Trophoblast cell (in vitro differentiated cells and primary cell): ENCODE data around the gene TOX4.
A peak's percentile ranks its signal among the peaks of the same experiment; 100 is the strongest.

Experiments
- DNase-seq, 2 donors: peaks; one replicate each; pipeline ENCODE4 v3.0.0-alpha.2; 2016
- H2AFZ ChIP-seq: 2 replicates; pipeline ENCODE4 v1.6.1; 2013; ENCODE audit warnings: low read length, moderate library complexity, mild to moderate bottlenecking; ENCODE audit not compliant: insufficient read depth, poor library complexity
- H2AK5ac ChIP-seq: 2 replicates; pipeline ENCODE4 v1.6.1; 2013; ENCODE audit warnings: mild to moderate bottlenecking, low read length
- H2BK120ac ChIP-seq: 2 replicates; pipeline ENCODE4 v1.6.1; 2013; ENCODE audit warnings: low read length, mild to moderate bottlenecking, moderate library complexity; ENCODE audit not compliant: insufficient read depth, poor library complexity
- H2BK12ac ChIP-seq: 2 replicates; pipeline ENCODE4 v1.6.1; 2013; ENCODE audit warnings: mild to moderate bottlenecking, low read length, moderate library complexity
- H2BK5ac ChIP-seq: 2 replicates; pipeline ENCODE4 v1.6.1; 2013; ENCODE audit warnings: low read length, low read depth, moderate library complexity, mild to moderate bottlenecking; ENCODE audit not compliant: poor library complexity
- H3K14ac ChIP-seq: 2 replicates; pipeline ENCODE4 v1.6.1; 2013; ENCODE audit warnings: mild to moderate bottlenecking, low read length
- H3K18ac ChIP-seq: 2 replicates; pipeline ENCODE4 v1.6.1; 2013; ENCODE audit warnings: mild to moderate bottlenecking, low read length
- H3K23ac ChIP-seq: 2 replicates; pipeline ENCODE4 v1.6.1; 2013; ENCODE audit warnings: low read length
- H3K27ac ChIP-seq: 2 replicates; pipeline ENCODE4 v1.5.1; 2013; ENCODE audit warnings: low read depth, mild to moderate bottlenecking, inconsistent platforms, low read length, moderate library complexity
- H3K27me3 ChIP-seq: 2 replicates; pipeline ENCODE4 v1.6.1; 2013; ENCODE audit warnings: inconsistent platforms, mild to moderate bottlenecking, low read length, moderate library complexity; ENCODE audit not compliant: insufficient read depth
- H3K36me3 ChIP-seq, 2 experiments: 1 replicate in 1 of 2; 2 replicates in 1 of 2; pipeline ENCODE4 v1.6.1; 2013; ENCODE audit warnings: low read length in 2 of 2, mild to moderate bottlenecking in 2 of 2, moderate library complexity in 1 of 2; ENCODE audit not compliant: insufficient read depth in 2 of 2, control insufficient read depth in 1 of 2
- H3K4ac ChIP-seq: 2 replicates; pipeline ENCODE4 v1.6.1; 2013; ENCODE audit warnings: low read depth, mild to moderate bottlenecking, low read length, moderate library complexity
- H3K4me1 ChIP-seq, 2 experiments: 1 replicate in 1 of 2; 2 replicates in 1 of 2; pipeline ENCODE4 v1.6.1; 2013; ENCODE audit warnings: low read length in 2 of 2, mild to moderate bottlenecking in 2 of 2, moderate library complexity in 1 of 2; ENCODE audit not compliant: insufficient read depth in 2 of 2, control insufficient read depth in 1 of 2
- H3K4me2 ChIP-seq: 2 replicates; pipeline ENCODE4 v1.6.1; 2013; ENCODE audit warnings: inconsistent platforms, mild to moderate bottlenecking, low read length, moderate library complexity
- H3K4me3 ChIP-seq: 2 replicates; pipeline ENCODE4 v1.5.1; 2013; ENCODE audit warnings: mild to moderate bottlenecking, low read depth, low read length, inconsistent platforms
- H3K79me1 ChIP-seq: one replicate; pipeline ENCODE4 v1.6.1; 2013; ENCODE audit warnings: low read length
- H3K79me2 ChIP-seq: 2 replicates; pipeline ENCODE4 v1.6.1; 2013; ENCODE audit warnings: low read length, mild to moderate bottlenecking; ENCODE audit not compliant: control insufficient read depth, insufficient read depth, poor library complexity
- H3K9ac ChIP-seq: 2 replicates; pipeline ENCODE4 v1.6.1; 2013; ENCODE audit warnings: mild to moderate bottlenecking, low read length
- H3K9me3 ChIP-seq: 2 replicates; pipeline ENCODE4 v1.6.1; 2013; ENCODE audit warnings: low read depth, mild to moderate bottlenecking, control low read depth, inconsistent platforms, low read length; ENCODE audit not compliant: insufficient read depth
- H4K12ac ChIP-seq: 2 replicates; pipeline ENCODE4 v1.6.1; 2013; ENCODE audit warnings: low read depth, mild to moderate bottlenecking, low read length, moderate library complexity
- H4K8ac ChIP-seq: 2 replicates; pipeline ENCODE4 v1.6.1; 2013; ENCODE audit warnings: low read depth, mild to moderate bottlenecking, low read length, moderate library complexity
- H4K91ac ChIP-seq: one replicate; pipeline ENCODE4 v1.6.1; 2013; ENCODE audit warnings: low read depth, mild to moderate bottlenecking, low read length, moderate library complexity
- WGBS: extraction: QIAGEN DNeasy Blood & Tissue Kit; methylation state at CpG from one replicate; pipeline ENCODE4 v1.1.7; 2013; ENCODE audit warnings: missing lambda C conversion rate; ENCODE audit not compliant: insufficient read length, insufficient coverage; ENCODE audit errors: extremely low coverage; 5-methylcytosine and 5-hydroxymethylcytosine counted together

TOX4 gene

DNA sequence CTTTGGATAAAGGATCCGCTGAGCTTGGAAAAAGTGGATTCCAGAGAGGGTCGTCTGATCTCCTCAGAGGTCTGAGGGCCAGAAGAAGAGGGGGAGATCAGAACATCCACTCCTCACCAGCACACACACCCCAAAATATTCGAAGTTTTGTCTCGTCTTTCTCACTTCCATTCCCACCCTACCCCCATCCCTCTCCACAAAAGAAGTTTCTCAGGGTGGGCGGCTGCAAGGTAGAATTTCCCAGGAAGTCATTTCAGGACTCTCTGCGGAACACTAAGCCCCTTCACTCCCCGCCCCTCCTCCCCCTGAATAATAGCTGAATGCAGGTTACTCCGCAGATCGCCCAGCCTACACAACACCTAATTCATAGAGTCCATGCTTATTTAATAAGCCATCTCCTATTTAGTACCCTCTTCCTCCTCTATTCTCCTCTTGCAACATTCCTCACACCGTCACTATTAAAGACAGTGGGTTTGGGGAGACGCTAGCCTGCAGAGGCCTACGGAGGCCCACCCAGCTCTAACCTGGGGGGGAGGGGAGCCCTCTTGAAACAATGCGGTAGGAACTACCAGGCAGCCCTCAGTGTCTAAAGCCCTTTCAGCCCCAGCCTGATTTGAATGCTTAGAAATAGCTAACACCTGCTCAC lies 49.8 kb downstream of the TOX4 start:
- no peak overlapping the region for H3K27ac ChIP-seq
- H3K23ac ChIP-seq = no peak overlapping the region
- no peak overlapping the region for H3K14ac ChIP-seq
- no peaks in the 10 kb centered on the region for H3K79me1 ChIP-seq
- H4K8ac ChIP-seq = no peak overlapping the region
- H2BK12ac ChIP-seq = no peak overlapping the region
- H2AK5ac ChIP-seq = no peak overlapping the region
- no peaks in the 10 kb centered on the region for H3K27me3 ChIP-seq
- H2AFZ ChIP-seq = peak overlapping the region; percentile 37
- H3K4me2 ChIP-seq = peak overlapping the region; percentile 84
- H4K12ac ChIP-seq = no peak overlapping the region
- H3K79me2 ChIP-seq = peaks cover 1% of the 10 kb centered on the region
- no peak overlapping the region for H4K91ac ChIP-seq
- no peak overlapping the region for H2BK120ac ChIP-seq
- H3K18ac ChIP-seq = no peak overlapping the region
- H3K4me1 ChIP-seq = peaks cover 5 to 8% of the 10 kb centered on the region in 2 experiments
- no peak for DNase-seq
- H3K36me3 ChIP-seq = peaks cover 4 to 8% of the 10 kb centered on the region in 2 experiments
- no peak overlapping the region for H3K4ac ChIP-seq
- no peak overlapping the region for H3K4me3 ChIP-seq
- no CpG with 5 or more reads among the region's 13 CpGs for WGBS
- no peak overlapping the region for H3K9ac ChIP-seq
- H2BK5ac ChIP-seq = no peak overlapping the region
- H3K9me3 ChIP-seq = peaks cover 1% of the 10 kb centered on the region

DNA sequence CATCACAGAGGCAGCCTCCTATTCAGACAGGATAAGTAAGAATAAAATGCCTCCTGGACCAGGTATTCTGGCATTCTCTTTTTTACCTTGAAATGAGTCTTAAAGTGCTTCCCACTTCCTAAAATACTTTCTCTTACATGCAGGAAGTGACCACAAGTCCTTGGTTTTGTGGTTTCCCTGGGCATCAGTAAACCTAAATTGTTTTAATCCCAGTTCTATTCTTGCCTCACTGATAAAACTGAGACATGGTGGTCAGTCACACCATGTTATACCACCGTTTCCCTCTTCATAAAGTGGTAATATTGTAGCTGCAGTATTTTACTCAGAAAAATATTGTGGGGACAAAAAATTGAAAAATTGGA lies 50.3 kb downstream of the TOX4 start:
- WGBS = no CpG with 5 or more reads among the region's 1 CpG
- H2BK120ac ChIP-seq = no peak overlapping the region
- H3K14ac ChIP-seq = no peak overlapping the region
- no peaks in the 10 kb centered on the region for H3K79me1 ChIP-seq
- no peak for DNase-seq
- no peaks in the 10 kb centered on the region for H3K27me3 ChIP-seq
- H3K4me3 ChIP-seq = no peak overlapping the region
- no peak overlapping the region for H4K91ac ChIP-seq
- no peak overlapping the region for H3K9ac ChIP-seq
- no peak overlapping the region for H2AK5ac ChIP-seq
- H2BK12ac ChIP-seq = no peak overlapping the region
- no peak overlapping the region for H3K18ac ChIP-seq
- H3K4me2 ChIP-seq = peak overlapping the region; percentile 84
- H4K12ac ChIP-seq = no peak overlapping the region
- H3K79me2 ChIP-seq = peaks cover 1% of the 10 kb centered on the region
- H2BK5ac ChIP-seq = no peak overlapping the region
- H3K4ac ChIP-seq = no peak overlapping the region
- H3K9me3 ChIP-seq = peaks cover 1% of the 10 kb centered on the region
- H4K8ac ChIP-seq = no peak overlapping the region
- H2AFZ ChIP-seq = no peak overlapping the region
- peaks cover 4 to 8% of the 10 kb centered on the region in 2 experiments for H3K36me3 ChIP-seq
- no peak overlapping the region for H3K23ac ChIP-seq
- H3K4me1 ChIP-seq = peaks cover 5 to 8% of the 10 kb centered on the region in 2 experiments
- no peak overlapping the region for H3K27ac ChIP-seq

DNA sequence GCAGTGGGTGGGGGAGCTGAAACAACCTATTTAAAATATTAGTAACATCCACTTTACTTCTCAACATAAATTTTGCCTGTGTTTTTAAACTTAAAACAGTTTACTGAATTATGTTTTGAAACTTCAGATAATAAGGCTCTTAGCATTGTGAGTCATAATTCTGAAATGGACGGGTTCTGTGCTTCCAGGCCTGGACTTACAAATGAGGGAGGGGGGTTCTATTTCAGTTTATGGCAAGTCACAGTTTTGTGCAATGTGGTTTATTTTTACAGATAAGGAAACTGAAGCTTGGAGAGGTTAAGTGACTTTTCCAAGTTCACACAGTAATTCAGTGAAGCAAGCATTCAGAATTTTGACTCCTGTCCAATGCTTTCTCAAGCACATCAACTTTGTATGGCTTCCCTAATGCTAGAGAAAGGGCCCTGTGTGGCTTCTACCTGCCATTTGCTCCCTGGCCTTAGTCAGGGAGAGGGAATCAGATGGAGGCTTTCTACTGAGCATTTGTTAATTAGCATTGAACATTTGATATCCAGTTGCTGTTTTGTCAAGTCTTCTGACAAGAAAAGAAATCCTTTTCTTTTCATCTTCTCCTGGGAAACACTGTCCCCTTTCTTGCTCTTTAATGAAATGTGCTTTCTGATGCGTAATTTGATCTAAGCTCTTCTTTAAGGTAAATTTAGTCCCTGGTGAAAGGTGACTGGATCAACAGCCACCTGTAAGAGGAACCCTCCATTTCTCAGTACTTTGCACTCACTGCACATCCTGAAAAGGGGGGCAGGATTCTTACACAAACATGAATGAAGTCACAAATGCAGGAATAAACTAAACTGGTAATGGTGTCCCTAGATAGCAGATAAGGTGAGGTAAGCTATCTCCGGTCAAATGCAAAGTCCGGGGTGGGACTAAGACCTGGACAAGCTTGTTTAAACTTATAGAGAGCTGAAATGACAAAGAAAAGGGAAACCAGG lies 51.7 kb downstream of the TOX4 start:
- peaks cover 5 to 8% of the 10 kb centered on the region in 2 experiments for H3K4me1 ChIP-seq
- H3K23ac ChIP-seq = no peak overlapping the region
- H3K4me3 ChIP-seq = no peak overlapping the region
- H3K4ac ChIP-seq = no peak overlapping the region
- H3K27ac ChIP-seq = no peak overlapping the region
- no peak overlapping the region for H3K4me2 ChIP-seq
- H3K14ac ChIP-seq = no peak overlapping the region
- no peaks in the 10 kb centered on the region for H3K79me1 ChIP-seq
- H4K8ac ChIP-seq = no peak overlapping the region
- no peak overlapping the region for H3K9ac ChIP-seq
- no peak overlapping the region for H2BK120ac ChIP-seq
- H3K36me3 ChIP-seq = peaks cover 4 to 8% of the 10 kb centered on the region in 2 experiments
- no peak overlapping the region for H2BK5ac ChIP-seq
- no peak overlapping the region for H2AK5ac ChIP-seq
- no peak overlapping the region for H4K91ac ChIP-seq
- no peak overlapping the region for H4K12ac ChIP-seq
- no CpG with 5 or more reads among the region's 4 CpGs for WGBS
- H2BK12ac ChIP-seq = no peak overlapping the region
- H2AFZ ChIP-seq = no peak overlapping the region
- H3K9me3 ChIP-seq = peaks cover 1% of the 10 kb centered on the region
- peaks cover 1% of the 10 kb centered on the region for H3K79me2 ChIP-seq
- no peak overlapping the region for H3K18ac ChIP-seq
- no peak for DNase-seq
- H3K27me3 ChIP-seq = no peaks in the 10 kb centered on the region

DNA sequence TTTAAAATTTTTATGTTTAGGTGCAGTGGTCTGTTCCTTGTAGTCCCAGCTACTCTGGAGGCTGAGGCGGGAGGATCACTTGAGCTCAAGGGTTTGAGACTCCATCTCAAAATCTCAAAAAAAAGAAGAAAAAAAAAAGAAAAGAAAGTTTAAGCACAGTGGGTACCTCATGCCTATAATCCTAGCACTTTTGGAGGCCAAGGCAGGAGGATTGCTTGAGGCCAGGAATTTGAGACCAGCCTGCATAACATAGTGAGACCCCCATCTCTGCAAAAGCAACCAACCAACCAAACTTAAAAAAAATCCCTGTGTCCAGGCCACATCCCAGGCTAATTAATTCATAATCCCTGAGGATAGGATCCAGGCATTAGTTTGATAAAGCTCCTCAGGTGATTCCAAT lies 52.5 kb downstream of the TOX4 start:
- H3K4me1 ChIP-seq = peaks cover 5 to 8% of the 10 kb centered on the region in 2 experiments
- no peak overlapping the region for H4K91ac ChIP-seq
- no CpG with 5 or more reads among the region's 1 CpG for WGBS
- no peaks in the 10 kb centered on the region for H3K9me3 ChIP-seq
- H3K4me3 ChIP-seq = no peak overlapping the region
- no peak overlapping the region for H3K9ac ChIP-seq
- no peaks in the 10 kb centered on the region for H3K79me1 ChIP-seq
- no peaks in the 10 kb centered on the region for H3K27me3 ChIP-seq
- H3K4ac ChIP-seq = no peak overlapping the region
- H3K18ac ChIP-seq = no peak overlapping the region
- H2BK12ac ChIP-seq = no peak overlapping the region
- no peak overlapping the region for H2AK5ac ChIP-seq
- no peak overlapping the region for H3K27ac ChIP-seq
- no peak overlapping the region for H2AFZ ChIP-seq
- no peak for DNase-seq
- H3K79me2 ChIP-seq = peaks cover 1% of the 10 kb centered on the region
- H3K14ac ChIP-seq = no peak overlapping the region
- no peak overlapping the region for H3K23ac ChIP-seq
- H3K4me2 ChIP-seq = no peak overlapping the region
- H4K12ac ChIP-seq = no peak overlapping the region
- no peak overlapping the region for H4K8ac ChIP-seq
- peaks cover 2 to 5% of the 10 kb centered on the region in 2 experiments for H3K36me3 ChIP-seq
- no peak overlapping the region for H2BK120ac ChIP-seq
- H2BK5ac ChIP-seq = no peak overlapping the region
